Rectal smooth muscle tissue (tissue), 1 donor: ENCODE data around the gene C12orf42.

Experiments used
- H3K27ac ChIP-seq: one replicate; pipeline ENCODE4 v1.7.0; 2013; ENCODE audit warnings: low read depth, low read length, inconsistent platforms
- H3K27me3 ChIP-seq: one replicate; pipeline ENCODE4 v1.7.0; 2013; ENCODE audit warnings: low read length; ENCODE audit not compliant: control insufficient read depth, insufficient read depth
- H3K36me3 ChIP-seq: one replicate; pipeline ENCODE4 v1.7.0; 2013; ENCODE audit warnings: low read length; ENCODE audit not compliant: control insufficient read depth, insufficient read depth
- H3K4me1 ChIP-seq: one replicate; pipeline ENCODE4 v1.7.0; 2013; ENCODE audit warnings: low read length; ENCODE audit not compliant: control insufficient read depth, insufficient read depth
- H3K4me3 ChIP-seq: one replicate; pipeline ENCODE4 v1.7.0; 2013; ENCODE audit warnings: low read length
- H3K9ac ChIP-seq: one replicate; pipeline ENCODE4 v1.7.0; 2013; ENCODE audit warnings: low read length

The C12orf42 gene

DNA sequence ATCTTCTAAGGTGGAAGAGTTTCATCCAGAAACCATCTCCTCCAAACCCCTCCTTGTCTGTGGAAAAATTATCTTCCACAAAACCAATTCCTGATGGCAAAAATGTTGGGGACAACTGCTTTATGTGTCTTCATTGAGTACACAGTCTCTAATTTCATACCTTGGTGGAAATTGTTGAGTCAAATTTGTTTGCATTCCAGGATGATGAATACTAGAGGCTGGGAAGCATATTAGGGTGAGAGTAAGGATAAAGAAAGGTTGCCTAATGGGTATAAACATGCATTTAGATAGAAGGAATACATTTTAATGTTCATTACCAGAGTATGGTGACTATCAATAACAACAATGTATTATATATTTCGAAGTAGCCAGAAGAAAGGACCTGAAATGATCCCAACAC lies 98.2 kb downstream of the C12orf42 start:
- no peaks in the 10 kb centered on the region for H3K36me3 ChIP-seq
- no peak overlapping the region for H3K27ac ChIP-seq
- no peak overlapping the region for H3K4me3 ChIP-seq
- no peaks in the 10 kb centered on the region for H3K27me3 ChIP-seq
- H3K4me1 ChIP-seq: no peaks in the 10 kb centered on the region
- no peak overlapping the region for H3K9ac ChIP-seq

DNA sequence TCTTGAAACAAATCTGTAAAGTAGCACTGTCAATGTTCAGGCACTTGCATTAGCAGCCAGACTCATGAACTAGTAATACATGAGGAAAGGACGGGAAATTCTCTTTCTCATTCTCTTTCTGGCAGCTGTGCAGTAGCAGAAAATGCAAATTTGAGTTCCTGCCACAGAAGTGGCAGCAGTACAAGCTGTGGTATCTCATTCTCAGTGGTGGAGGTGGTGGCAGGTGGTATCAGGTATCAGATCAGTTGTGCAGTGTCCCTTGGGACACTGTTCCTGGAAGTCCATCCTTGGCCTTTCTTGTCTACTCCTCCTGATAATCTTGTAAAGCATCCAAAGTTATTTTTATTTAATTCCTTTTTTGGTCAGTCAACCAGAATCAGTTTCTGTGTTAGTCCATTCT lies 103.0 kb downstream of the C12orf42 start:
- Histone ChIP-seq H3K4me3 (no peak overlapping the region), H3K9ac (no peak overlapping the region), H3K36me3 (no peaks in the 10 kb centered on the region), H3K27ac (no peak overlapping the region), H3K27me3 (no peaks in the 10 kb centered on the region), H3K4me1 (no peaks in the 10 kb centered on the region)

DNA sequence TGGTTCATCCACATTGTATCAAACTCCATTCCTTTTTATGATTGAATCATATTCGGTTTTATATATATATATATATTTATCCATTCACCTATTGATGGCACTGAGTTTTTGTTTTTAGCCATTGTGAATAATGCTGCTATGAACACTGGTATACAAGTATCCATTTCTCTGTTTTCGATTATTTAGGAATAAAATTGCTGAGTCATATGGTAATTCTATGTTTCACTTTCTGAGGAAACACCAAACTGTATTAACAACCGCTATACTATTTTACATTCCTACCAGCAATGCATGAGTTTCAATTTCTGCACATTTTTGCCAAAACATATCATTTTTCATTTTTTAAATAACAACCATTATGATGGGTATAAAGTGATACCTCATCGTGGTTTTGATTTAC lies 104.7 kb downstream of the C12orf42 start:
- no peaks in the 10 kb centered on the region for H3K27me3 ChIP-seq
- H3K4me1 ChIP-seq: no peaks in the 10 kb centered on the region
- no peaks in the 10 kb centered on the region for H3K36me3 ChIP-seq
- H3K27ac ChIP-seq: no peak overlapping the region
- H3K4me3 ChIP-seq: no peak overlapping the region
- no peak overlapping the region for H3K9ac ChIP-seq

DNA sequence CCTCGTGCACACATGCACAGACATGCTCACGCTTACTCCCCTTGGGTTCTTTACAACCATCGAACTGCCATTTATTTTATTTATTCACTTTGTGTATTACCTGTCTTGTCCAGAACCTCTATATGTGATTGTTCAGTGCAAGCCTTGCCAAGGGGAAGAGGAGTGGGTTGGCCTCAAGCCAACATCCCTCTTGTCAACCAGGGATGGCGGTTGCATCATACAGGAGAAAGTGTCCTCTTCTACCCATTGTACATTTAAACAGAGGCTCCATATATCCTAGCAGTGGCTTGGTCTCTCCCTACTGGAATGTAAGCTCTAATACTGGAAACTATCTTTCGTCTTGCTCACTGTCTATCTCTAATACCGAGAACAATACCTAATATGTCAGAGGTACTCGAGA lies 108.4 kb downstream of the C12orf42 start:
- no peaks in the 10 kb centered on the region for H3K27me3 ChIP-seq
- no peak overlapping the region for H3K9ac ChIP-seq
- no peak overlapping the region for H3K27ac ChIP-seq
- no peaks in the 10 kb centered on the region for H3K4me1 ChIP-seq
- no peaks in the 10 kb centered on the region for H3K36me3 ChIP-seq
- H3K4me3 ChIP-seq: no peak overlapping the region

DNA sequence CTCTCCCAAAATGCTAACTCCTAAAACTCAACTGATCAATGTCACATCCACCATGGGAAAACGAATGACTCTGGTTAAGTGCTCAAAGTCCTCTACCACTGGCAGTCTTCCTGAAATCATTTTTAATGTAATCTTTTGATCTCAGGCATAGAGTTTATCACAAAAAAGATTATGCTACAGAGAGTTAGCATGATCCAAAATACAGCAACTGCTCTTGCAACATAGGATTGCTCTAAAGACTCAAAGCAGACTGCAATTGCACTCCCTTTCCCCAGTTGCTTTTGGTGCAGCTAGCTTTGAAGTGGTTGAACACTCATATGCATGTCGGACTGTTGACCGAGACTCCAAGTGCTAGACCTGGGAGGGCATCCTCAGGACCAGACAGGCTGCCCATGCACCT lies 109.3 kb downstream of the C12orf42 start:
- H3K9ac ChIP-seq: no peak overlapping the region
- H3K4me3 ChIP-seq: no peak overlapping the region
- no peaks in the 10 kb centered on the region for H3K27me3 ChIP-seq
- no peak overlapping the region for H3K27ac ChIP-seq
- H3K36me3 ChIP-seq: no peaks in the 10 kb centered on the region
- H3K4me1 ChIP-seq: no peaks in the 10 kb centered on the region

DNA sequence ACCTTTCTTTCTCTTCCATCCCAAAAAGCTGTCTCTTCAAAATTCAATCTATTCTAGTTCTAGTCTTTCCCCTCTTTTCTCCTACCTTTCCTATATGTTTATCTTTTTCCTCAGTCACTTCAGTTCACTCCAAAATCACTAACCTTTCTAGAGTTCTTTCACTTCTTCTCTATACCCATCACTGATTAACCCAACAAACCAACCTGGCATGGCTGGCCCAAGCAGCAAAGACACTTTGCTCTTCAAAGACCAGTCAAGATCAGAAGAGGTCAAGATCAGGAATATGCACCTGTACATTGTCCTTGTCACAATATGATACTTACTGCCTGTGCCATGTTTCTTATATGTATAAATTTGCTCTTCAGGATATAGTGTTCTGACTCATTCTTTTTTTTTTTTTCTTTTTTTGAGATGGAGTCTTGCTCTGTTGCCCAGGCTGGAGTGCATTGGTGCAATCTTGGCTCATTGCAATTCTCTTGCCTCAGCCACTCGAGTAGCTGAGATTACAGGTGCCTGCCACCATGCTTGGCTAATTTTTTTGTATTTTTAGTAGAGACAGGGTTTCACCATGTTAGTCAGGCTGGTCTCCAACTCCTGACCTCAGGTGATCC lies 112.9 kb downstream of the C12orf42 start:
- H3K4me3 ChIP-seq: no peak overlapping the region
- H3K27me3 ChIP-seq: no peaks in the 10 kb centered on the region

DNA sequence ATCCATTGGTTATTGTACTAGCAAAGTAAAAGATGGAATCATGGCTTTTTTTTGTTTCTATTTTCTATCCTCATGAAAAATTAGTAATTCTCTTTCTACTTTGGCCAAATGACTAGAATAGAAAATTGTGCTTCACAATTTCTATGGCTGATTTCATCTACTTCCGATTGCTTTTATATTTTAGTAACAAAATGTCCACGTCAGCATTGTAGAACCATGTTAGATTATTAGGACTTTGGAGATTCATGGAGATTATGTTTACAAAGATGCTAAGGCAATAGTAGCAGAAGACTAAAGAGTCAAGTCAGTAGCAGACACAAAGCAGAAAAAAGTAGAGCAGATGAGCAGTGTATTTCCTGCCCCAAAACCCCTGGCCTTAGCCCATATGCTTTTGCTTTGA lies 113.6 kb downstream of the C12orf42 start:
- no peak overlapping the region for H3K27ac ChIP-seq
- H3K36me3 ChIP-seq: no peaks in the 10 kb centered on the region
- no peaks in the 10 kb centered on the region for H3K27me3 ChIP-seq
- H3K4me3 ChIP-seq: no peak overlapping the region
- no peak overlapping the region for H3K9ac ChIP-seq
- no peaks in the 10 kb centered on the region for H3K4me1 ChIP-seq

More for the DNA sequence above, 112.9 kb downstream of the C12orf42 start:
- no peaks in the 10 kb centered on the region for H3K4me1 ChIP-seq
- H3K9ac ChIP-seq: no peak overlapping the region
- no peaks in the 10 kb centered on the region for H3K36me3 ChIP-seq
- no peak overlapping the region for H3K27ac ChIP-seq

DNA sequence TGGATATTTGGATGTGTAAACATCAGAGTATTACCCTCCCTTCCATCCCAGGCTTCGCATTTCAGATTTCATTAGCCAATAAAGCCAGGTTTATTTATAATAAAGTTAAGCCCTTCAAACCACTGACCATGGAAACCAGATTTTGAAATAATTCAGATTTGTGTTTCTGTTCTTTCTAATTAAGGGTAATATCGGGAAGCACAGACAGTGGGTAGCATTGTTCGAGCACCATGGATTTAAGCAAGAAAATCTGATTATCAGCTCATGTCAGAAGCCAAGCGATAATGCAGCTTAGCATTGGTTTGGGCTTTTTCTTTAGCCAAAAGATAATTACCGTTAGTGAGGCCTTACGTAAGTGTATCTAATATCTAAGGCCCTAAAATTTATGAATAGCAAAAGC lies 116.1 kb downstream of the C12orf42 start:
- Histone ChIP-seq H3K27ac (no peak overlapping the region), H3K4me3 (no peak overlapping the region), H3K36me3 (no peaks in the 10 kb centered on the region), H3K4me1 (no peaks in the 10 kb centered on the region), H3K9ac (no peak overlapping the region), H3K27me3 (no peaks in the 10 kb centered on the region)

DNA sequence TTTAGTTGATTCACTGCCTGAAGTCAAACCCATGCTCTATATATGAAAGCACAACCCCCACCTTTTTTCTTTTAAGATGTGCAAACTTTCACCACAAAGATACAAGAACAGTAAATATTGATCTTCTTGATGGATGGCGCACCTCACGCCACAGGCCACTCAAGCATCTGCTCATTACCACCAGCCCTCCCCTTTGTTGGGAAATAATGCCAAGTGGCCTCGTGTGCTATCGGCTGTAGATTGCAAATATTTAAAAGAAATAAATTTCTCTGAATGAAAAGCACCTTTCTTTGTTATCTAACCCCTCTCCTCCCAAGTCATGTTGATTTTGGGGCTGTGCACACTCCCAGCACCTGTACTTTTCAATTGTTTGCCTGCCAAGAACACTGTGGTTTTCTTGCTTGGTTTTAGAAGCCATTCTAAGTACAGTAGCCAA lies 122.7 kb downstream of the C12orf42 start:
- no peak overlapping the region for H3K9ac ChIP-seq
- H3K27ac ChIP-seq: no peak overlapping the region
- H3K4me3 ChIP-seq: no peak overlapping the region
- H3K27me3 ChIP-seq: no peaks in the 10 kb centered on the region
- H3K4me1 ChIP-seq: no peaks in the 10 kb centered on the region
- H3K36me3 ChIP-seq: no peaks in the 10 kb centered on the region

DNA sequence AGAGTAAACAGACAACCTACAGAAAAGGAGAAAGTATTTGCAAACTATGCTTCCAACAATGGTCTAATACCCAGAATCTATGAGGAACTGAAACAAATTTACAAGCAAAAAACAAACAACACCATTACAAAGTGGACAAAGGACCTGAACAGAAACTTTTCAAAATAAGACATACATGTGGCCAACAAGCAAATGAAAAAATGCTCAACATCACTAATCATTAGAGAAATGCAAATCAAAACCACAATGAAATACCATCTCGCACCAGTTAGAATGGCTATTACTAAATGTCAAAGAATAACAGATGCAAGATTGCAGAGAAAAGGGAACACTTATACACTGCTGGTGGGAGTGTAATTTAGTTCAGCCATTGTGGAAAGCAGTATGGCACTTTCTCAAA lies 125.8 kb downstream of the C12orf42 start:
- H3K4me1 ChIP-seq: no peaks in the 10 kb centered on the region

DNA sequence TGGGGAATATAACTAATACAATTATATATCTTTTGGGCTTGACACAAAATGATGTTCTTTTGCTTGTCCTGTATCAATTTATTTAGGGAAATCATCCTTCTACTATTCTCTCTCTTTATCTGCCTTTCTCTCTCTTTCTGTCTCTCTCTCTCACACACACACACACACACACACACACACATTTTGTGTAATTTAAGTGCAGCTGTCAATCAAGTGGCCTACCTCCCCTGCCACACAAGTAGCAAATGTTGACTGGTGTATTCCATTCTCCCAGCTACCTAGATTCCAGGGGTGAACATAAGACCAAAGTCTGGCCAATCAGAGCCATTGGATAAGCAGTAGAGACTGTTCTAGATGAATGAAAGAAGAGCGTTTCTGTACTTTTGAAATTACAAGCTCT lies 127.6 kb downstream of the C12orf42 start:
- H3K9ac ChIP-seq: no peak overlapping the region
- H3K36me3 ChIP-seq: no peaks in the 10 kb centered on the region
- no peak overlapping the region for H3K4me3 ChIP-seq
- H3K27ac ChIP-seq: no peak overlapping the region
- H3K4me1 ChIP-seq: no peaks in the 10 kb centered on the region
- H3K27me3 ChIP-seq: no peaks in the 10 kb centered on the region

More for the DNA sequence above, 125.8 kb downstream of the C12orf42 start:
- no peak overlapping the region for H3K9ac ChIP-seq
- no peaks in the 10 kb centered on the region for H3K27me3 ChIP-seq
- H3K27ac ChIP-seq: no peak overlapping the region
- H3K4me3 ChIP-seq: no peak overlapping the region
- no peaks in the 10 kb centered on the region for H3K36me3 ChIP-seq

DNA sequence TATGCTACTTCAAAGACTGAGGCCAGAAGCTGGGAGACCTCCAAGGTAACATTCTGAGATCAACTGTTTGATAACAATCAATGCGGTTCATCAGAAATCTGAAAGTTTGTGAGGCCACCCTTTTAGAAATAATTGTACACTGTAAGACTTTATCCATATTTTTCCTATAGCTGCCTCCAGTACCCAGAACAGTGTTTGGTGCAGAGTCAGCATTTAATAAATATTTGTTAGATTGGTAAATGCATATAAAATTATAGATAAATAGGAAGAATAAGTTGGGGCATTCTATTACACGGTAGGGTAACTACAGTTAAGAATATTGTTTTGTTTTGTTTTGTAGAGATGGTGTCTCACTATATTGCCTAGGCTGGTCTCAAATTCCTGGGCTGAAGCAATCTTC lies 141.4 kb downstream of the C12orf42 start:
- H3K27ac ChIP-seq: no peak overlapping the region
- no peaks in the 10 kb centered on the region for H3K36me3 ChIP-seq
- no peaks in the 10 kb centered on the region for H3K27me3 ChIP-seq
- H3K9ac ChIP-seq: no peak overlapping the region
- H3K4me1 ChIP-seq: no peaks in the 10 kb centered on the region
- no peak overlapping the region for H3K4me3 ChIP-seq

DNA sequence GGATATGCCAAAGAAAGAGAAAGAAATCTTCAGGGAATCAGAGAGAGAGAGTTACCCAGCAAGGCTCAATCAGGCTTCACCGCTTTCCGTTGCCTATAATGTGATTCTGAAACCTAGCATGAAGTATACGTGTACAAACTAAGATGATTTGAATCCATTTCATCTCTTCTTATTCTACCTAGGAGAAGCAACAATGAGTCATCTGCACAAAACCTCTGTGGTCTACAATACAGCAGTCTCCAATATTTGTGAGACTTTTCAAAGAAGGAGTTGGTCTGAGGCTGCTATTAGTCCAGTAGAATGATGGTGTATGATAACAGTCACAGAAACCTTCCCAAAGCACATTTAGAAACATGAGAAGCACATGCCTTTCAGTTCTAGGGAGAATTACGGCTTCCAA lies 141.9 kb downstream of the C12orf42 start:
- Histone ChIP-seq H3K27me3 (no peaks in the 10 kb centered on the region), H3K9ac (no peak overlapping the region), H3K27ac (no peak overlapping the region), H3K4me3 (no peak overlapping the region), H3K4me1 (no peaks in the 10 kb centered on the region), H3K36me3 (no peaks in the 10 kb centered on the region)
